Suprapubic skin (tissue), 4 donors: ENCODE results near the gene KLHL29.

Experiments
- EP300 ChIP-seq: sonication (generic); formaldehyde crosslinking; IDR thresholded peaks from one replicate; pipeline ENCODE4 v1.6.1; 2017; ENCODE audit warnings: antibody characterized with exemption
- POLR2AphosphoS5 ChIP-seq, 3 donors: sonication (generic); formaldehyde crosslinking; IDR thresholded peaks; one replicate each; pipeline ENCODE4 v1.6.1; 2017; ENCODE audit warnings: antibody characterized with exemption in 3 of 3
- TF ChIP-seq, protein P1 (sequence below), 2 donors: fragments of 200-600 bp in 1 of 2; fragments of 450-650 bp in 1 of 2; sonication (generic) in 1 of 2; IDR thresholded peaks; one replicate each; pipeline ENCODE4 v1.5.1; 2016 to 2019; ENCODE audit warnings: antibody characterized with exemption in 2 of 2, mild to moderate bottlenecking in 1 of 2, moderate library complexity in 1 of 2

DNA sequence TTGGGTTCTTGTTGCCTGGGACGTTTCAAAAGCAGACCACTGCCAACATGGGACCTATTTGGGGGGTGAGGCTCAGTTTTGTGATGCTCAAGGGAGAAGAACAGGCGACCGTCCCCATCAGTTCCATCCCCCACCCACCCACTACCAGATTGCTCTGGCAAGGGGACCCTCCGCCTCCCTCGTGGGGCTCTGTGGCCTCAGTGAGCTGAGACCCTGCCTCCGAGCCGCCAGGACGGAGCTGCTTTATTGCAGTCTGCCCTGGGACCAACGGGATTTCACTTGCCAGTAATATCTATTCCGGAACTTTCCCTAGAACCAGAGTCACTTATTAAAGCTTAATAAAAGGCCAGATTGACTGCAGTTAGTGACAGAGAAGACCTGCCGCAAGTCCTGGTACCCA lies 146.3 kb downstream of the KLHL29 start:
- TF ChIP-seq, protein P1, sequence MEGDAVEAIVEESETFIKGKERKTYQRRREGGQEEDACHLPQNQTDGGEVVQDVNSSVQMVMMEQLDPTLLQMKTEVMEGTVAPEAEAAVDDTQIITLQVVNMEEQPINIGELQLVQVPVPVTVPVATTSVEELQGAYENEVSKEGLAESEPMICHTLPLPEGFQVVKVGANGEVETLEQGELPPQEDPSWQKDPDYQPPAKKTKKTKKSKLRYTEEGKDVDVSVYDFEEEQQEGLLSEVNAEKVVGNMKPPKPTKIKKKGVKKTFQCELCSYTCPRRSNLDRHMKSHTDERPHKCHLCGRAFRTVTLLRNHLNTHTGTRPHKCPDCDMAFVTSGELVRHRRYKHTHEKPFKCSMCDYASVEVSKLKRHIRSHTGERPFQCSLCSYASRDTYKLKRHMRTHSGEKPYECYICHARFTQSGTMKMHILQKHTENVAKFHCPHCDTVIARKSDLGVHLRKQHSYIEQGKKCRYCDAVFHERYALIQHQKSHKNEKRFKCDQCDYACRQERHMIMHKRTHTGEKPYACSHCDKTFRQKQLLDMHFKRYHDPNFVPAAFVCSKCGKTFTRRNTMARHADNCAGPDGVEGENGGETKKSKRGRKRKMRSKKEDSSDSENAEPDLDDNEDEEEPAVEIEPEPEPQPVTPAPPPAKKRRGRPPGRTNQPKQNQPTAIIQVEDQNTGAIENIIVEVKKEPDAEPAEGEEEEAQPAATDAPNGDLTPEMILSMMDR (IDR thresholded peaks at IDR 0.05): no peak
- no peak for TF ChIP-seq POLR2AphosphoS5 (IDR thresholded peaks at IDR 0.05)
- TF ChIP-seq EP300: no peak
